Measurements from ENCODE around the gene ELL.
"Not testable (repeated sequence)": the region's sequence is repeated elsewhere in the genome, so short reads cannot be mapped to it uniquely, and the experiment has no call there.

Gene ELL

GRCh38 chr19:18418483-18419194, 103.2 kb downstream of the ELL start:
- peak; percentile 74 for DNase-seq

DNA sequence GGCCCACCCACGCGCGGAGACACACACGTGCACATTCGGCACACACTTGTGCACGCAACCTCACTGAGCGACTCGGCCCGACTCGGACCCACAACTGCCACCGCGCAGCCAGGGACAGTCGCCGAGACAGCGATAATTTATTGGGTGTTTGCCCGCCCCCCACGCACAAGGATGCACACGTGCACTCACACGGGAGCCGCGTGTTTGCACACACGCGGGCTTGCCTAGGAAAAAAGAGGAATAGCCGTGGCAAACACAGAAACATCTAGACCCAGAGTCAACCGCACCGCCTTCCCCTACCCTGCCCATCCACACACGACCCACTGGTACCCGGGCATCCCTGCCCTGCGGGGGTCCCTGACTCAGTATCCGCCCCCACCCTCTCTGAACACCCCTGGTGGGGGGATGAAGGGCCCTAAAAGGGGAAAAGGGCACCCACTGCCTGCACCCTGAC, 103.8 kb downstream of the ELL start:
- no peak for DNase-seq

DNA sequence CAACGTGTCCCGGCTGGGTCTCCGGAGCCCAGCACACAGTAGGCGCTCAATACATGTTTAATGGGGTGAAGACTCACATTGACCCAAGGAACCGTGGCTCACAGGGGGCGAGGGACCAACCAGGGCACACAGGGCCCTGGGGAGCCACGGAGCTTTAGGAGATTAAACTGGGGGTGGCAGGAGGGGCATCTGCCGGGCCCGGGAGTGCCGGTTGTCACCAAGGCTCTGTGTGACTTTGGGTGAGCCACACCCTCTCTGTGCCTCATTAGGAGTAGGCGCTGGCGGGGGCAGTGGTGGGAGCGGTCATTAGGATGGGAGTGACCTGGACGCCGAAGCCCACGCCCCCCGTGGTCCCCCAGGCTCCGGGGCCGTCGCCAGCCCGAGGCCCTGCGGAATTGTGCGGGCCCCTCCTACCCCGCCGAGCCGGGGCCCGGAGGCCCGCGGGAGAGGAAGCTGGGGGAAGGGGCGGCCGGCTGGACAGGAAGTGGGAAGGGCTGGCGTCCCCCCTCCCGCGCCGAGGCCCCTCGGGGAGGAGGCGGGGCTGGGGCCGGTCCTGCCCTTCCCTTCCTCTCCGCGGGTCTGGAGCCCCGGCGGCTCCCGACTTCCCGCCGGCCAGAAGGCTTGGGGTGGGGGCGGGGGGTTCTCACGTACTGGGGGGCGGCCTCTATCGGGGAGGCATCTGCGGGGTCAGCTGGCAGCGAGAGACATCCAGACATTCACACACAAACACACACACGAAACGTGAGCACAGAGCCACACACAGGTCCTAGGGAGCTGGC, 104.4 kb downstream of the ELL start:
- peak; percentile 93 for DNase-seq

- DNase-seq = peak; percentile 95
Measured at GRCh38 chr19:18416778-18417249, 105.1 kb downstream of the ELL start.

GRCh38 chr19:18415178-18415867, 106.5 kb downstream of the ELL start:
- peak; percentile 86 for DNase-seq

DNA sequence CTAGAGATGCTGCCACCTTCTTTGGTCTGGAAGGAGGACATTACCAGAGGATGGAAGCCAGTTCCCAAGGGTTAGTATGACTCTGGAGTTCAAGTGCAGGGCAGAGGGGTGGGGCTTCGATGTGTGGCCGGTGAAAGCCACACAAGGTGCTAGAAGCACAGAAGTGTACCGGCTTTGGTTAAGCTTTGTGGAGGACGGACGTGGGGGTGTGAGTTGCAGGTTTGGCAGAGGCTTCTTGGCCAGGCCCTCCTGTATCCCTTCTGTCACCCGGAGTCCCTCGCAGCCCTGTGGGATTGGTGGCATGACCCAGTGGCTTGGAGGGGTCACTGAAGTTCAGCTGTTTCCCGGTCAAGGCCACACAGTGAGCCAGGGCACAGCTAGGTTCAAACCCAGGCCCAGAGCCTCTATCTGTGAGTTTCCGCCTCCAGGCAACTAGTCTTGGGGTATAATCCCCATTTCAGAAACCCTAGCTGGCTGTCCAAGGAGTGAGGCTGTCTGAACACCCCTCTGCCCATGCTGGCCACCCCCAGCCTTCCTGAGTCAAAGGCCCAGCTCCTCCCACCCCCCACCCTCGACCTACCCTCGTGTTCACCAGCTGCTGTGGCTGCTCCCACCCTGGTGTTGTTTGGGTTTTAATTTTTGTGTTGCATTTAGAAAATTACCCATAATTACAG, 107.2 kb downstream of the ELL start:
- peak; percentile 59 for DNase-seq

DNA sequence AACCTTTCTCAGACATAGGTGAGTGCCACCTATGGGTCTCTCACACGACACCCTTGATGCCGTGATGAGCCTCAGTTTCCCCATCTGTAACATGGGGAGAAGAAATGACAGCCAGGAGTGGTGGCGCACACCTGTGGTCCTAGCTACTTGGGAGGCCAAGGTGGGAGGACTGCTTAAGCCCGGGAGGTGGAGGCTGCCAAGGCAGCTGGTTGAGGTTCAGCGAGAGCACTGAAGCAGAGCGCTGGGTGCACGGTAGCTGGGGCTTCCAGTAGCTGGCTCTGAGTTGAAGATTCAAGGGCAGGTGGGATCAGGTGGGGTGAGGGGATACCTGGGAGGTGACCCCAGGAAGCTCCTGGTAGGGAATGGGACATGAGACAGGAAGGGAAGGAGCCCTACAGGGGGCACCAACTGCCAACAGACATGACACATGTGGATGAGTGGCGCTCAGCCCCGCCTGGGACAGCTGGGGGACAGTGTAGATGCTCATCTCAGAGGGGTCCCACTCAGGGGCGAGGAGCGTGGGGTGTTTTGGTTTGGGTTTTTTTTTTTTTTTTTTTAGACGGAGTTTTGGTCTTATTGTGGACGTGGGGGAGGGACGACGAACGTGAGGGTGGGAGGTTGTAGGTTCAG, 109.1 kb downstream of the ELL start:
- no peak for DNase-seq

GRCh38 chr19:18408053-18408476, 113.8 kb downstream of the ELL start:
- peak; percentile 69 for DNase-seq

DNA sequence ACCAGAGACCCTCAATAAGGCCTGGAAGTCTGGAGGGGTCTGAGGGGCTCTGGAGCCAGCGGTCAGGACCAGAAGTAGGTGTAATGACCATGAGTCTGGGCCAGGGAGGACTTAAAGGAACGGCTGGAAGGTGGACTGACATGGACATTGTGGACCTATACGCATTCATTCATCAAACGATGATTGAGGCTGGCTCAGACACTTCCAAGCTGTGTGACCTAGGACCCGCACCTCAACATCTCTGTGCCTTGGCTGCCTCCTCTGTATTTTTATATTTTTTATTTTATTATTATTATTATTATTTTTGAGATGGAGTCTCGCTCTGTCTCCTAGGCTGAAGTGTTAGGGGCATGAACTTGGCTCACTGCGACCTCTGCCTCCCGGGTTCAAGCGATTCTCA, 115.1 kb downstream of the ELL start:
- no peak for DNase-seq

GRCh38 chr19:18405754-18406153, 116.1 kb downstream of the ELL start:
- DNase-seq = not testable (repeated sequence)

- DNase-seq = peak; percentile 23
Measured at GRCh38 chr19:18402455-18403248, 119.2 kb downstream of the ELL start.

DNA sequence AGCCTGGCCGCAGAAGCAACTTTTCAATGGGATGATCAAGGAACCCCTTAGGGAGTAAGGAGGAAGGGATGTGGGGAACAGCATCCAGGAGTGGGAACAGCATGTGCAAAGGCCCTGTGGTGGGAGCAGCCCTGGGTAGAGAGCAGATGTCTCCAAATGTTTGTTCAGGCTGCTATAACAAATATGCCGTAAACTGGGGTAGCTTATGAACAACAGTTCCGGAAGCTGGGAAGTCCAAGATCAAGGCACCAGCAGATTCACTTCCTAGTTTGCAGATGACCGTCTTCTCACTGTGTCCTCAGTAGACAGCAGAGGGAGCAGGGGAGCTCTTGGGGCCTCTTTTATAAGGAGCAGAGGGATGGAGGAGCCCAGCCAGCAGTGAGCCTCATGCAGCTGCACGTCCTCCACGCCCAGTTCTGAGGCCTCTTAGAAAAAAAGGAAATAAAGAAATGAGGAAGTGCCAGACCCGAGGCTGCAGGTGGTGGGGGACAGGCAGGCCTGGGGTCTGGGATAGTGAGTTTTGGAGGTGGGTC, 120.2 kb downstream of the ELL start:
- peak; percentile 98 for DNase-seq

- DNase-seq = peak; percentile 66
Measured at GRCh38 chr19:18399008-18399407, 122.9 kb downstream of the ELL start.

GRCh38 chr19:18397242-18398202, 124.3 kb downstream of the ELL start, which contains the start of gene LRRC25:
LRRC25 (minus strand) TSS chr19:18397622; CDS start chr19:18396963, 659 bp downstream.
- peak; percentile 87 for DNase-seq

GRCh38 chr19:18396471-18397241, 125.2 kb downstream of the ELL start:
- DNase-seq = no peak

DNA sequence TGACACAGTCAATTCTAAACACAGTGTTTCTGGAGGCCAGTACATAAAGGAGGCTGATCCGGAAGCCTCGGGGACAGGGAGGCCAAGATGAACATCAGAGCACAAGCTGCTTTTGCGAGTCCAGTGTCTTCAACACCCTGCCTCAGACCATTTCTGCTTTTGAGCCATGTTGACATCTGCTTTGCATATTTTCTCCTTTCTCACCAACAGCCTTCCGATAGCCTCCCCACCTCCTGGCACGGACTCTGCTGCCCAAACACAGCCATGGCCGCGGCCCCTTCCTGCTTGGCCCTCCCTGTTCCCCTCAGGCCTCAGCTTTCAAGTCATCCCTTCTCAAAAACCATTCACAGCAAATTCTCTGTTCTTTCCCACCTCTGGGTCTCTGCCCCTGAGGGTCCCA, 128.0 kb downstream of the ELL start:
- DNase-seq = no peak

DNA sequence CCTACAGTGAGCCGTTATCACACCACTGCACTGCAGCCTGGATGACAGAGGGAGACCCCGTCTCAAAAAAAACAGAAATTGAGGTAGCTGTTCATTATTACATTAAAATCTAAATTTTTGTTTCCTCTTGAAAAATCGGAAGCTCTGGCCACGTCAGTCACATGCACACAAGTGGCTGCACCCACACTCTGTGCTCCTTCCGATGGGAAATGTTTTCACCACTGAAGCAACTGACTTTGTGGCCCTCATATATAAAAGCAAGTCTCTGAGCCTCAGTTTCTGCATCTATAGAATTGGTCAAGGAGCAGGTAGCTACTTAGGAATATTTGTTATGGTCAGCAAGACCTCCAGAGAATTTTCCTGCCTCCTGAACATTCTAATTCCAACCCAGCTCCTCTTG, 128.9 kb downstream of the ELL start:
- DNase-seq = no peak

Measured in hematopoietic multipotent progenitor cell treated with erythropoietin and hydrocortisone succinate and interleukin-3 and kit ligand, for 4 days (in vitro differentiated cells).